Stomach (tissue), 9 donors: ENCODE results near the gene UNC45A. TPM values are rescaled to one million over a fixed set of nuclear protein-coding genes. Genes with fewer than 3 reads are reported as not detected.

Experiments
- DNase-seq, 2 donors: peaks; one replicate each; pipeline versions ENCODE4 v3.0.0 to v3.0.0-alpha.2; 2013 to 2019
- H3K27ac ChIP-seq, 5 donors: fragments of 200-600 bp in 4 of 5; sonication (generic) in 4 of 5; one replicate each; pipeline ENCODE4 v1.5.1; 2013 to 2019; ENCODE audit warnings: mild to moderate bottlenecking in 1 of 5, moderate library complexity in 1 of 5
- H3K27me3 ChIP-seq, 3 donors: fragments of 200-600 bp; sonication (generic); one replicate each; pipeline ENCODE4 v1.5.1; 2017 to 2019; ENCODE audit warnings: mixed run types in 1 of 3
- H3K36me3 ChIP-seq, 4 donors: fragments of 200-600 bp; sonication (generic); 1 replicate in 3 of 4; 2 replicates in 1 of 4; pipeline ENCODE4 v1.5.1; 2016 to 2019
- H3K4me1 ChIP-seq, 4 donors: fragments of 200-600 bp; sonication (generic); one replicate each; pipeline ENCODE4 v1.5.1; 2016 to 2019
- H3K4me3 ChIP-seq, 4 donors: fragments of 200-600 bp; sonication (generic) in 3 of 4; one replicate each; pipeline ENCODE4 v1.5.1; 2016 to 2019; ENCODE audit warnings: mild to moderate bottlenecking in 1 of 4
- H3K9me3 ChIP-seq, 4 donors: fragments of 200-600 bp; sonication (generic); one replicate each; pipeline ENCODE4 v1.5.1; 2016 to 2019
- EP300 ChIP-seq: sonication (generic); formaldehyde crosslinking; IDR thresholded peaks from one replicate; pipeline ENCODE4 v1.6.1; 2017; ENCODE audit warnings: antibody characterized with exemption
- POLR2A ChIP-seq, 4 donors: fragments of 450-650 bp; IDR thresholded peaks; one replicate each; pipeline ENCODE4 v1.6.1; 2016; ENCODE audit warnings: antibody characterized with exemption in 4 of 4, control low read depth in 2 of 4, mild to moderate bottlenecking in 1 of 4, moderate library complexity in 1 of 4
- POLR2AphosphoS5 ChIP-seq, 3 donors: sonication (generic); formaldehyde crosslinking; IDR thresholded peaks; one replicate each; pipeline ENCODE4 v1.6.1; 2016; ENCODE audit warnings: antibody characterized with exemption in 3 of 3
- WGBS, 5 donors: extraction: QIAGEN DNeasy Blood & Tissue Kit in 3 of 5; methylation state at CpG; one replicate each; pipeline versions ENCODE4 v1.1.5 to v1.1.7; 2013 to 2018; 5-methylcytosine and 5-hydroxymethylcytosine counted together
- intact Hi-C: fragments of 100-400 bp; cut with DNase I; formaldehyde crosslinking; loops from one replicate; pipeline ENCODE4 v1.15.1; 2023; ENCODE audit warnings: low total_unique reads
- polyA plus RNA-seq, 3 donors: library from polyadenylated mRNA; stranded (reverse); fragments of 200-250 nt; gene quantifications; one replicate each; pipeline ENCODE4 v1.2.3, GENCODE V29; 2013
- total RNA-seq, 5 donors: library from RNA; depleted of rRNA; stranded (reverse); fragments of >200 nt; gene quantifications; one replicate each; pipeline versions ENCODE4 v1.1.0 to v1.2.3, GENCODE V29; 2014 to 2016
- TF ChIP-seq, protein P1 (sequence below), 7 experiments: fragments of 450-650 bp in 4 of 7; fragments of 200-600 bp in 3 of 7; sonication (generic) in 3 of 7; IDR thresholded peaks; one replicate each; pipeline ENCODE4 v1.5.1; 2016 to 2019; ENCODE audit warnings: antibody characterized with exemption in 7 of 7, control low read depth in 2 of 7, mild to moderate bottlenecking in 1 of 7
- donor health status: healthy with polysubstance abuse.
- donor health status: Bipolar disorder and iron deficiency.
- donor health status: healthy.

Gene UNC45A
- total and polyA plus RNA-seq, 8 donors: 28.0 to 63.8 (median 43.0) TPM

- TF ChIP-seq POLR2AphosphoS5 (IDR thresholded peaks at IDR 0.05) (no peak), EP300 (no peak), POLR2A (IDR thresholded peaks at IDR 0.05) (no peak)
- TF ChIP-seq, protein P1, sequence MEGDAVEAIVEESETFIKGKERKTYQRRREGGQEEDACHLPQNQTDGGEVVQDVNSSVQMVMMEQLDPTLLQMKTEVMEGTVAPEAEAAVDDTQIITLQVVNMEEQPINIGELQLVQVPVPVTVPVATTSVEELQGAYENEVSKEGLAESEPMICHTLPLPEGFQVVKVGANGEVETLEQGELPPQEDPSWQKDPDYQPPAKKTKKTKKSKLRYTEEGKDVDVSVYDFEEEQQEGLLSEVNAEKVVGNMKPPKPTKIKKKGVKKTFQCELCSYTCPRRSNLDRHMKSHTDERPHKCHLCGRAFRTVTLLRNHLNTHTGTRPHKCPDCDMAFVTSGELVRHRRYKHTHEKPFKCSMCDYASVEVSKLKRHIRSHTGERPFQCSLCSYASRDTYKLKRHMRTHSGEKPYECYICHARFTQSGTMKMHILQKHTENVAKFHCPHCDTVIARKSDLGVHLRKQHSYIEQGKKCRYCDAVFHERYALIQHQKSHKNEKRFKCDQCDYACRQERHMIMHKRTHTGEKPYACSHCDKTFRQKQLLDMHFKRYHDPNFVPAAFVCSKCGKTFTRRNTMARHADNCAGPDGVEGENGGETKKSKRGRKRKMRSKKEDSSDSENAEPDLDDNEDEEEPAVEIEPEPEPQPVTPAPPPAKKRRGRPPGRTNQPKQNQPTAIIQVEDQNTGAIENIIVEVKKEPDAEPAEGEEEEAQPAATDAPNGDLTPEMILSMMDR (IDR thresholded peaks at IDR 0.05): no peak
- no peak overlapping the region for H3K27ac ChIP-seq
- intact Hi-C loops: no loop called here
- no peak overlapping the region for H3K4me3 ChIP-seq
- DNase-seq: no peak
- H3K27me3 ChIP-seq: no peaks in the 10 kb centered on the region
- H3K36me3 ChIP-seq: peaks cover 86 to 100% (median 100%) of the 10 kb centered on the region in 4 donors
- H3K9me3 ChIP-seq: no peaks in the 10 kb centered on the region
- WGBS, 5 donors: 86 to 89% (median 88%) methylated on average over 12 of the region's 12 CpGs
- H3K4me1 ChIP-seq: peaks cover 0 to under 1% (median 0%) of the 10 kb centered on the region in 4 donors
These were observed 7.5 kb downstream of the UNC45A start for GRCh38 chr15:90942354-90943120.

DNA sequence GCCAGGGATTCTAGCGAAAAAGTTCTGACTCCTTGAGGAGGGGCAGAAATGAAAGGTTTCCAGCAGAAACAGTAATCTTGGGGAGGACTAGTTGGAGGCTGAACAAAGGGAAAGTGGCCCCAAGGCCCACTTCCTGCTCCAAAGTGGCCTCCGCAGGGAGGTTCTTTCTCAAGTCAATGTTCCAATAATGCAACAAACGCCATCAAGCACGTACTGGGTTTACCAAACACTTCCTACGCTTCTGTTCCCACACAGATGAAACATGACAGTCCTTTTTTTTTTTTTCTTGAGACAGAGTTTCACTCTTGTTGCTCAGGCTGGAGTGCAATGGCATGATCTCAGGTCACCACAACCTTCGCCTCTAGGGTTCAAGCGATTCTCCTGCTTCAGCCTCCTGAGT lies 10.0 kb downstream of the UNC45A start:
- DNase-seq: no peak
- peaks cover 91 to 100% (median 100%) of the 10 kb centered on the region in 4 donors for H3K36me3 ChIP-seq
- H3K27ac ChIP-seq: no peak overlapping the region
- peaks cover 0 to 6% (median 0%) of the 10 kb centered on the region in 4 donors for H3K4me1 ChIP-seq
- no peak overlapping the region for H3K4me3 ChIP-seq
- intact Hi-C loops: no loop called here
- no peak for TF ChIP-seq POLR2A (IDR thresholded peaks at IDR 0.05)
- TF ChIP-seq EP300: no peak
- no peaks in the 10 kb centered on the region for H3K27me3 ChIP-seq
- WGBS, 5 donors: 84 to 98% (median 94%) methylated on average over 7 of the region's 7 CpGs
- no peaks in the 10 kb centered on the region for H3K9me3 ChIP-seq

- H3K9me3 ChIP-seq: no peaks in the 10 kb centered on the region
- H3K4me1 ChIP-seq: peaks cover 0 to 6% (median 0%) of the 10 kb centered on the region in 4 donors
- H3K27ac ChIP-seq: no peak overlapping the region
- H3K4me3 ChIP-seq: no peak overlapping the region
- intact Hi-C loops: no loop called here
- no peak for TF ChIP-seq POLR2A (IDR thresholded peaks at IDR 0.05)
- TF ChIP-seq, protein P1 (IDR thresholded peaks at IDR 0.05): no peak
- TF ChIP-seq POLR2AphosphoS5 (IDR thresholded peaks at IDR 0.05): no peak
- TF ChIP-seq EP300: no peak
- DNase-seq: no peak
- H3K36me3 ChIP-seq: peaks cover 91 to 100% (median 100%) of the 10 kb centered on the region in 4 donors
- no peaks in the 10 kb centered on the region for H3K27me3 ChIP-seq
- 88 to 94% (median 91%) methylated on average over 10 to 16 of the region's 16 CpGs for WGBS, 5 donors
These were observed 11.5 kb downstream of the UNC45A start for GRCh38 chr15:90946538-90946937.

DNA sequence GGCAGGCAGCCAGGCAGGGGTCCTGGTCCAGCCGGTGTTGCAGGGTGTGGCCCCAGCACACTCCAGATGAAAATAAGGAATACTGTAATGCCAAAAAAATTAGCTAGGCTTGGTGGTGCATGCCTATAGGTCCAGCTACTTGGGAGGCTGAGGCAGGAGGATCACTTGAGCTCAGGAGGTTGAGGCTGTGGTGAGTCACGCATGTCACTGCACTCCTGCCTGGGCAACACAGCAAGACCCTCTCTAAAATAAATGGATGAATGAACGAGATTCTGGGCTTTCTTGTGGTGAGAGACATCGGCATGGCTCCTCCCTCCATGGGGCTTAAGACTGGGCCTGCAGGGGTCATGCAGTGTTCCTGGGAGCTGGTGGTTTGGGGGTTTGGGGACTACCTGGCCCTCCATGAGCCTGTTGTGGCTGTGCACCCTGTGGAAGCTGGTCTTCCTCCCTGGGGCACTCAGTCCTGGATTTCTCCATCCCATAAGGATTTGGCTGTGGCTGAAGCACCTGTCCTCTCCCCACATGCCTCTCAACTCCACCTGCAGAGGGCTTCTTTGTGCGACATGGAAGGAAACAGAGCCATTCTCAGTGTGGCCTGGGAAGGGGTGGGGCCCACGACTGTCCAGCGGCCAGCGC lies 12.0 kb downstream of the UNC45A start:
- WGBS, 5 donors: 86 to 94% (median 93%) methylated on average over 7 to 8 of the region's 8 CpGs
- TF ChIP-seq EP300: no peak
- TF ChIP-seq POLR2AphosphoS5 (IDR thresholded peaks at IDR 0.05): no peak
- no peak for TF ChIP-seq POLR2A (IDR thresholded peaks at IDR 0.05)
- TF ChIP-seq, protein P1 (IDR thresholded peaks at IDR 0.05): no peak
- intact Hi-C loops: no loop called here
- no peak for DNase-seq
- Histone ChIP-seq H3K9me3 (no peaks in the 10 kb centered on the region), H3K4me3 (no peak overlapping the region), H3K36me3 (peaks cover 91 to 100% (median 100%) of the 10 kb centered on the region in 4 donors), H3K27me3 (no peaks in the 10 kb centered on the region), H3K4me1 (peaks cover 0 to 6% (median 0%) of the 10 kb centered on the region in 4 donors), H3K27ac (no peak overlapping the region)
